WTC11 (cell line): ENCODE data around the gene ATL3. TPM values are rescaled to one million over a fixed set of nuclear protein-coding genes. Genes with fewer than 3 reads are reported as not detected.

Source experiments
- ATAC-seq: fragments of 200-7000 bp; cut with Tn5 transposase; 2 replicates; pipeline ENCODE4 v1.10.0; 2021; ENCODE audit warnings: mild to moderate bottlenecking, moderate library complexity
- CTCF ChIA-PET: fragments of 300-600 bp; sonication (Branson Sonifier 250); formaldehyde crosslinking; loops from one replicate; lab custom pipeline; 2021; ENCODE audit warnings: antibody characterized with exemption; lab: Charles Lee
- POLR2A ChIA-PET: fragments of 350-600 bp; sonication (Branson Sonifier 250); formaldehyde crosslinking; loops from one replicate; lab custom pipeline; 2021; ENCODE audit warnings: antibody characterized with exemption; lab: Charles Lee
- DNase-seq: peaks from one replicate; pipeline ENCODE4 v3.0.0; 2021; ENCODE audit warnings: low spot score
- H3K27ac Mint-ChIP-seq: 2 replicates; pipeline ENCODE4 v1.8.0; 2021; ENCODE audit warnings: mixed read lengths
- H3K27me3 Mint-ChIP-seq: 2 replicates; pipeline ENCODE4 v1.8.0; 2021; ENCODE audit warnings: low read depth, mild to moderate bottlenecking, moderate library complexity, mixed read lengths
- H3K36me3 Mint-ChIP-seq: 2 replicates; pipeline ENCODE4 v1.8.0; 2021; ENCODE audit warnings: mixed read lengths
- H3K4me1 Mint-ChIP-seq: 2 replicates; pipeline ENCODE4 v1.8.0; 2022; ENCODE audit warnings: mixed read lengths
- H3K4me3 Mint-ChIP-seq: 2 replicates; pipeline ENCODE4 v1.8.0; 2021; ENCODE audit warnings: mild to moderate bottlenecking, moderate library complexity, mixed read lengths
- H3K9me3 Mint-ChIP-seq: 2 replicates; pipeline ENCODE4 v1.8.0; 2021; ENCODE audit warnings: mixed read lengths
- EMX1 ChIP-seq: fragments of 250-450 bp; sonication (Bioruptor Pico); IDR thresholded peaks from 2 replicates; pipeline ENCODE4 v1.8.0; 2021; ENCODE audit warnings: mild to moderate bottlenecking
- FOXP1 ChIP-seq: sonication (generic); formaldehyde crosslinking; IDR thresholded peaks from 2 replicates; pipeline ENCODE4 v1.8.0; 2022; ENCODE audit warnings: missing genetic modification reagents, mild to moderate bottlenecking, moderate library complexity, borderline replicate concordance
- MXD4 ChIP-seq: fragments of 250-450 bp; sonication (Bioruptor Pico); IDR thresholded peaks from 2 replicates; pipeline ENCODE4 v1.8.0; 2021; ENCODE audit warnings: mild to moderate bottlenecking, moderate library complexity, borderline replicate concordance
- PRRX2 ChIP-seq: fragments of 250-450 bp; sonication (Bioruptor Pico); IDR thresholded peaks from 2 replicates; pipeline ENCODE4 v1.8.0; 2021; ENCODE audit warnings: mild to moderate bottlenecking
- RELA ChIP-seq: sonication (generic); formaldehyde crosslinking; IDR thresholded peaks from 2 replicates; pipeline ENCODE4 v1.8.1; 2022; ENCODE audit warnings: missing genetic modification reagents, mild to moderate bottlenecking, borderline replicate concordance
- SMAD4 ChIP-seq: sonication (generic); formaldehyde crosslinking; IDR thresholded peaks from 2 replicates; pipeline ENCODE4 v1.8.0; 2022; ENCODE audit warnings: mild to moderate bottlenecking, missing genetic modification reagents
- SOX15 ChIP-seq: fragments of 250-450 bp; sonication (Bioruptor Pico); IDR thresholded peaks from 2 replicates; pipeline ENCODE4 v1.9.0; 2021; ENCODE audit warnings: mild to moderate bottlenecking
- TP53 ChIP-seq: sonication (generic); formaldehyde crosslinking; IDR thresholded peaks from 2 replicates; pipeline ENCODE4 v1.8.1; 2023; ENCODE audit warnings: mild to moderate bottlenecking, missing genetic modification reagents
- ZNF232 ChIP-seq: sonication (generic); formaldehyde crosslinking; IDR thresholded peaks from 2 replicates; pipeline ENCODE4 v1.8.0; 2022; ENCODE audit warnings: mild to moderate bottlenecking, missing genetic modification reagents
- ZNF263 ChIP-seq: sonication (generic); formaldehyde crosslinking; IDR thresholded peaks from 2 replicates; pipeline ENCODE4 v1.8.1; 2022; ENCODE audit warnings: low read depth, mild to moderate bottlenecking, moderate library complexity, missing genetic modification reagents
- total RNA-seq: library from RNA; stranded (reverse); gene quantifications from 3 replicates; pipeline ENCODE4 v1.2.3, GENCODE V29; 2021
- TF ChIP-seq, protein P1 (sequence below): fragments of 250-450 bp; sonication (Bioruptor Pico); IDR thresholded peaks from 2 replicates; pipeline ENCODE4 v1.8.0; 2021; ENCODE audit warnings: mild to moderate bottlenecking
- TF ChIP-seq, protein P2 (sequence below): fragments of 250-450 bp; sonication (Bioruptor Pico); IDR thresholded peaks from 2 replicates; pipeline ENCODE4 v1.9.0; 2021; ENCODE audit warnings: mild to moderate bottlenecking
- TF ChIP-seq, protein P3 (sequence below): sonication (generic); formaldehyde crosslinking; IDR thresholded peaks from 2 replicates; pipeline ENCODE4 v1.8.1; 2022; ENCODE audit warnings: mild to moderate bottlenecking, moderate library complexity, missing genetic modification reagents
- TF ChIP-seq, protein P4 (sequence below): sonication (generic); formaldehyde crosslinking; IDR thresholded peaks from 2 replicates; pipeline ENCODE4 v1.8.1; 2022; ENCODE audit warnings: low read depth, mild to moderate bottlenecking, moderate library complexity, missing genetic modification reagents, borderline replicate concordance
- TF ChIP-seq, protein P5 (sequence below): sonication (generic); formaldehyde crosslinking; conservative IDR thresholded peaks from 2 replicates; pipeline ENCODE4 v1.8.1; 2022; ENCODE audit warnings: mild to moderate bottlenecking, missing genetic modification reagents
- TF ChIP-seq, protein P6 (sequence below): sonication (generic); formaldehyde crosslinking; IDR thresholded peaks from 2 replicates; pipeline ENCODE4 v1.8.0; 2023; ENCODE audit warnings: missing genetic modification reagents
- TF ChIP-seq, protein P7 (sequence below): fragments of 250-450 bp; sonication (Bioruptor Pico); IDR thresholded peaks from 2 replicates; pipeline ENCODE4 v1.9.0; 2021; ENCODE audit warnings: mild to moderate bottlenecking

ATL3 gene
- total RNA-seq, 1 experiment from 2014 or later: 32.1 TPM

DNA sequence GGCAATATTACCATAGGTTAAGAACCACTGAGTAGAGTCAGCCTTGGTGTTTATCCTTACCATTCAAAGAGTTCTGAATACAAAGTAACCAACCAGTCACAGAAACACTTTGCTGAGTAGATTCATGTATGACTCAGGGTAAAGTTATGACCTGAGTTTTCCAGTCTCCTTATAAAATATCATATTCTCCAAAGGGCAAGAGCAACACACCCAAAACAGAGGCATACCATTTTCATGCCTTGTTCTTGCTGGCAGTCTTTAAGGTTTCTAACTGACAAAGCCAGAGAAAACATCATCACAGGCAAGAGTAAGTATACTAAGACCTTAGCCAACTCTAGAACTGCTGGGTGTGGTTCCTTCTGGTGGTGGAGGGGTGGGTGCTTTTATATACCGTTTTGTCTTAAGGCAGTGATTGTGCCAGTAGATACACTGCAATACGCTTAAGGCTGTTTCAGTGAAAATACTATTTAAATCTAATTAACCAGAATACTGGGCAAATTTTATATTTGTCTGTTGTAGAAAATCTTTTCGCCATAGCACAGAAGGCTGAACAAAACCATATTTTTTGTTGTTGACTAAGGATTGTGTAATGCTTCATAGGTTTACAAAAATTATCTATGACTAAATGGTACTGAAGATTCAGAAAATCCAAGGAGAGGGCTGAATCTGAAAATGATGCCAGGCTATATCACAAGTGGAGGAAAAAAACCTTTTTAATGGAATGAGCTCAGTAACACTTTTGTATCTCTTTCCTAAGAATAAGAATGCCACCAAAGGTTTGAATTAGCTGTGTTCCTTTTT lies 3.0 kb downstream of the ATL3 start:
- no peaks in the 10 kb centered on the region; the same call in 1 of the 2 replicates for H3K9me3 Mint-ChIP-seq
- ChIA-PET POLR2A (interaction anchor here (0.7 to 4.8 kb wide), 3 partner anchors 13 to 1153 kb away, joined by 7 to 27 read pairs (median 9); partner anchors contain the start of gene RTN3), CTCF (no interaction called here)
- no peak for ATAC-seq
- DNase-seq: no peak
- H3K4me3 Mint-ChIP-seq: no peak overlapping the region
- TF ChIP-seq, protein P1, sequence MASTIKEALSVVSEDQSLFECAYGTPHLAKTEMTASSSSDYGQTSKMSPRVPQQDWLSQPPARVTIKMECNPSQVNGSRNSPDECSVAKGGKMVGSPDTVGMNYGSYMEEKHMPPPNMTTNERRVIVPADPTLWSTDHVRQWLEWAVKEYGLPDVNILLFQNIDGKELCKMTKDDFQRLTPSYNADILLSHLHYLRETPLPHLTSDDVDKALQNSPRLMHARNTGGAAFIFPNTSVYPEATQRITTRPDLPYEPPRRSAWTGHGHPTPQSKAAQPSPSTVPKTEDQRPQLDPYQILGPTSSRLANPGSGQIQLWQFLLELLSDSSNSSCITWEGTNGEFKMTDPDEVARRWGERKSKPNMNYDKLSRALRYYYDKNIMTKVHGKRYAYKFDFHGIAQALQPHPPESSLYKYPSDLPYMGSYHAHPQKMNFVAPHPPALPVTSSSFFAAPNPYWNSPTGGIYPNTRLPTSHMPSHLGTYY (CRISPR knock-in tag): no peak
- TF ChIP-seq FOXP1 (CRISPR knock-in tag): no peak
- TF ChIP-seq ZNF263 (CRISPR knock-in tag): no peak
- TF ChIP-seq, protein P2, sequence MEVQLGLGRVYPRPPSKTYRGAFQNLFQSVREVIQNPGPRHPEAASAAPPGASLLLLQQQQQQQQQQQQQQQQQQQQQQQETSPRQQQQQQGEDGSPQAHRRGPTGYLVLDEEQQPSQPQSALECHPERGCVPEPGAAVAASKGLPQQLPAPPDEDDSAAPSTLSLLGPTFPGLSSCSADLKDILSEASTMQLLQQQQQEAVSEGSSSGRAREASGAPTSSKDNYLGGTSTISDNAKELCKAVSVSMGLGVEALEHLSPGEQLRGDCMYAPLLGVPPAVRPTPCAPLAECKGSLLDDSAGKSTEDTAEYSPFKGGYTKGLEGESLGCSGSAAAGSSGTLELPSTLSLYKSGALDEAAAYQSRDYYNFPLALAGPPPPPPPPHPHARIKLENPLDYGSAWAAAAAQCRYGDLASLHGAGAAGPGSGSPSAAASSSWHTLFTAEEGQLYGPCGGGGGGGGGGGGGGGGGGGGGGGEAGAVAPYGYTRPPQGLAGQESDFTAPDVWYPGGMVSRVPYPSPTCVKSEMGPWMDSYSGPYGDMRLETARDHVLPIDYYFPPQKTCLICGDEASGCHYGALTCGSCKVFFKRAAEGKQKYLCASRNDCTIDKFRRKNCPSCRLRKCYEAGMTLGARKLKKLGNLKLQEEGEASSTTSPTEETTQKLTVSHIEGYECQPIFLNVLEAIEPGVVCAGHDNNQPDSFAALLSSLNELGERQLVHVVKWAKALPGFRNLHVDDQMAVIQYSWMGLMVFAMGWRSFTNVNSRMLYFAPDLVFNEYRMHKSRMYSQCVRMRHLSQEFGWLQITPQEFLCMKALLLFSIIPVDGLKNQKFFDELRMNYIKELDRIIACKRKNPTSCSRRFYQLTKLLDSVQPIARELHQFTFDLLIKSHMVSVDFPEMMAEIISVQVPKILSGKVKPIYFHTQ: no peak
- peaks cover 14% of the 10 kb centered on the region for H3K27me3 Mint-ChIP-seq
- peaks cover 30% of the 10 kb centered on the region for H3K4me1 Mint-ChIP-seq
- no peaks in the 10 kb centered on the region for H3K36me3 Mint-ChIP-seq
- no peak overlapping the region for H3K27ac Mint-ChIP-seq

DNA sequence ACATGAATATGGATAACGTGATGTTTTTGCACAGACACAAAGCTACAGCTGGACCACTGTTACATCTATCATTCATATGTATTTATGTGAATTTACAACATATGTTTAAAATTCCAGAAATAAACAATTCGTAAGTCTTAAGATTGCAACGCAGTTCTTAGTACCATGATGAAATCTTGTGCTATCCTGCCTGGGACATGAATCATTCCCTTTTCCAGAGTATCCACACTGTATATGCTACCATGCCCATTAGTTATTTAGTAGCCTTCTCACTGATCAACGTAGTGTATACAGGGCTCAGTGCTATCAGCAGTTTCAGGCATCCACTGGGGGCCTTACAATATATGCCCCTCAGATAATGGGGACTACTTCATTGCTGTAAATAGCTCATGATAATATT lies 4.3 kb downstream of the ATL3 start:
- DNase-seq: no peak
- Mint-ChIP-seq H3K4me1 (peaks cover 30% of the 10 kb centered on the region), H3K27ac (no peak overlapping the region), H3K36me3 (no peaks in the 10 kb centered on the region), H3K4me3 (no peak overlapping the region), H3K27me3 (peaks cover under 1% of the 10 kb centered on the region; the same call in 1 of the 2 replicates), H3K9me3 (no peaks in the 10 kb centered on the region)
- POLR2A ChIA-PET: interaction anchor here (1.1 kb wide), 1 partner anchor 15 kb away, joined by 7 read pairs; the partner anchor contains the start of gene RTN3
- CTCF ChIA-PET: no interaction called here
- TF ChIP-seq, protein P3, sequence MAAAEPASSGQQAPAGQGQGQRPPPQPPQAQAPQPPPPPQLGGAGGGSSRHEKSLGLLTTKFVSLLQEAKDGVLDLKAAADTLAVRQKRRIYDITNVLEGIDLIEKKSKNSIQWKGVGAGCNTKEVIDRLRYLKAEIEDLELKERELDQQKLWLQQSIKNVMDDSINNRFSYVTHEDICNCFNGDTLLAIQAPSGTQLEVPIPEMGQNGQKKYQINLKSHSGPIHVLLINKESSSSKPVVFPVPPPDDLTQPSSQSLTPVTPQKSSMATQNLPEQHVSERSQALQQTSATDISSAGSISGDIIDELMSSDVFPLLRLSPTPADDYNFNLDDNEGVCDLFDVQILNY (CRISPR knock-in tag): no peak
- TF ChIP-seq, all 79 proteins: peak for 0
- no peak for ATAC-seq

DNA sequence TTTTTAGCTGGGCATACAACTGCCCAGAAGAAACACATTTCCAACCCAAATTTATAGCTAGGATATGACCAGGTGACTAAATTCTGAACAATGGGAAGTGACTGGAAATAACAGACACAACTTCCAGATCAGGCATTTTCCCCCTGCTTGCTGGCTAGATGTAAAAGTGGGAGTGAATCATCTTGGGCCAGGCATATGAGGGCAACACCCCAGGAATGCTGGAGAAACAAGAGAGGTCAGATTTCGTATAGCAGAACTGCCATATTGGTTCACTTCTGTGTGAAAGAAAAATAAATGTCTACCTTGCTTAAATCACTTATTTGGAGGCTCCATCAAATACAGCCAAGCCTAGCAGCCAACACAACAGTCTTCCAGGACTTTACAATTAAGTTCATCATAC lies 7.4 kb downstream of the ATL3 start:
- peak overlapping the region; percentile 60; the same call in 1 of the 2 replicates for H3K27ac Mint-ChIP-seq
- TF ChIP-seq EMX1 (no peak), PRRX2 (CRISPR knock-in tag) (no peak), ZNF232 (CRISPR knock-in tag) (no peak), SMAD4 (CRISPR knock-in tag) (no peak), TP53 (no peak), MXD4 (CRISPR knock-in tag) (no peak), SOX15 (no peak), RELA (CRISPR knock-in tag) (no peak)
- TF ChIP-seq, protein P4, sequence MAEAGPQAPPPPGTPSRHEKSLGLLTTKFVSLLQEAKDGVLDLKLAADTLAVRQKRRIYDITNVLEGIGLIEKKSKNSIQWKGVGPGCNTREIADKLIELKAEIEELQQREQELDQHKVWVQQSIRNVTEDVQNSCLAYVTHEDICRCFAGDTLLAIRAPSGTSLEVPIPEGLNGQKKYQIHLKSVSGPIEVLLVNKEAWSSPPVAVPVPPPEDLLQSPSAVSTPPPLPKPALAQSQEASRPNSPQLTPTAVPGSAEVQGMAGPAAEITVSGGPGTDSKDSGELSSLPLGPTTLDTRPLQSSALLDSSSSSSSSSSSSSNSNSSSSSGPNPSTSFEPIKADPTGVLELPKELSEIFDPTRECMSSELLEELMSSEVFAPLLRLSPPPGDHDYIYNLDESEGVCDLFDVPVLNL (CRISPR knock-in tag): no peak
- TF ChIP-seq, protein P5, sequence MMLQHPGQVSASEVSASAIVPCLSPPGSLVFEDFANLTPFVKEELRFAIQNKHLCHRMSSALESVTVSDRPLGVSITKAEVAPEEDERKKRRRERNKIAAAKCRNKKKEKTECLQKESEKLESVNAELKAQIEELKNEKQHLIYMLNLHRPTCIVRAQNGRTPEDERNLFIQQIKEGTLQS (CRISPR knock-in tag): no peak
- TF ChIP-seq, protein P6, sequence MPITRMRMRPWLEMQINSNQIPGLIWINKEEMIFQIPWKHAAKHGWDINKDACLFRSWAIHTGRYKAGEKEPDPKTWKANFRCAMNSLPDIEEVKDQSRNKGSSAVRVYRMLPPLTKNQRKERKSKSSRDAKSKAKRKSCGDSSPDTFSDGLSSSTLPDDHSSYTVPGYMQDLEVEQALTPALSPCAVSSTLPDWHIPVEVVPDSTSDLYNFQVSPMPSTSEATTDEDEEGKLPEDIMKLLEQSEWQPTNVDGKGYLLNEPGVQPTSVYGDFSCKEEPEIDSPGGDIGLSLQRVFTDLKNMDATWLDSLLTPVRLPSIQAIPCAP: no peak
- TF ChIP-seq, protein P7, sequence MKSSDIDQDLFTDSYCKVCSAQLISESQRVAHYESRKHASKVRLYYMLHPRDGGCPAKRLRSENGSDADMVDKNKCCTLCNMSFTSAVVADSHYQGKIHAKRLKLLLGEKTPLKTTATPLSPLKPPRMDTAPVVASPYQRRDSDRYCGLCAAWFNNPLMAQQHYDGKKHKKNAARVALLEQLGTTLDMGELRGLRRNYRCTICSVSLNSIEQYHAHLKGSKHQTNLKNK (CRISPR knock-in tag): no peak
- H3K4me1 Mint-ChIP-seq: peaks cover 17% of the 10 kb centered on the region
- ChIA-PET POLR2A (no interaction called here), CTCF (no interaction called here)
- no peak overlapping the region for H3K4me3 Mint-ChIP-seq
- no peaks in the 10 kb centered on the region for H3K9me3 Mint-ChIP-seq
- no peaks in the 10 kb centered on the region for H3K27me3 Mint-ChIP-seq
- no peaks in the 10 kb centered on the region for H3K36me3 Mint-ChIP-seq
- DNase-seq (no peak), ATAC-seq (no peak)
